Pons (tissue), 1 donor: ENCODE measurements around the gene PATJ.
"Not testable (repeated sequence)": the region's sequence is repeated elsewhere in the genome, so short reads cannot be mapped to it uniquely, and the experiment has no call there.

ENCODE experiments used
- DNase-seq: peaks from one replicate; pipeline ENCODE4 v3.0.0-alpha.2; 2016; ENCODE audit warnings: low spot score

PATJ gene

DNA sequence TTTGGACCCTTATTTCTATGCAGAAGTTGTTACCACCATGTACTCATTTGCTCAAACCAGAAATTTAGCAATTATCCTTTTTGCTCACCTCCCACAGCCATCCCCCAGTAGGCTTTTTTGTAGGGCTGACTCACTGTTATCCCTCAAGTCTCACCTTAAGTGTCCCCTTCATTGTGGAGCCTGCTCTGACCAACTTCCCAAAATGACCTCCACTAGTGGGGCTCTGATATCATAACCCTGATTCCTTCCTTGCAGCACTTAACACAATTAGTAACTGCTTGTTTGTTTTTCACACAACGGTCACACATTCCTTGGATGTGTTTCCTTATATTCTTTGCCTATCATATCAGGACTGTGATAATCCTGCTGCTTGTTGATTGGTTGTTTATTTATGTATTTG is 76.7 kb downstream of the PATJ start:
- no peak for DNase-seq

DNA sequence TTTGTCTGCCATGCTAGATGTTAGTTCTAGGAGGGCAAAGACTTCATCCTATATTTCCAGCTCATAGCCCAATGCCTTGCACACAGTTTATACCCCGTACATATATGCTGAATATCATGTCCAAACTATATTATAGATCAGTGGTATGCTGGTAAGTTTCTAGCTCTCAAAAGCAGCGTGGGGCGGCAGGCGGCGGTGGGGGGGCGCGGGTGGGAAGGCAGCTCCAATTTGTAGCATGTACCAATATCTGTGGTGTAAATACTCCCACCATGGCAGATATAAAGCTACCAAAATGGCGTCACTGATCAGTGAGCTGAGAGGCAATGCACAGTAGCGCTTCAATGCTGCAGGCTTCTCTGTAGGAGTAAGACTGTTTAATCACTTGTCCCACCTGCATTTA is 77.1 kb downstream of the PATJ start:
- DNase-seq, result no peak

DNA sequence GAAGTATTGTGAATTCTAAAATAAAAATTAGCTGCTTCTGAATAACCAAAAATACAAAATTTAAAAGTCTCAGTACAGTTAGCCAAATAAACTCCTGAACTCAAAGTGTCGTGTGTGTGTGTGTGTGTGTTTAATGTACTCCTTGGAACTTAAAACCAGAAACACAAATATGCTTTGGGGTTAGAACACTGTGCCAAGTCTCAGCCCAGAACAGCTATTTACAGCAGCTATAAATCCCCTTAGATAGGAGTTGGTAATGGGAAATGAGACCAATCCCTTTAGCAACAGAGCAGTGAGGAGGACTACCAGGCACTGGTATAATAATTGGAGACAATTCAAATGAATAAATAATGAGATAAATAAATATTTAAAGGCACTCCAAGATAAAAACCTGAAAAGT is 83.1 kb downstream of the PATJ start:
- DNase-seq, result no peak

DNA sequence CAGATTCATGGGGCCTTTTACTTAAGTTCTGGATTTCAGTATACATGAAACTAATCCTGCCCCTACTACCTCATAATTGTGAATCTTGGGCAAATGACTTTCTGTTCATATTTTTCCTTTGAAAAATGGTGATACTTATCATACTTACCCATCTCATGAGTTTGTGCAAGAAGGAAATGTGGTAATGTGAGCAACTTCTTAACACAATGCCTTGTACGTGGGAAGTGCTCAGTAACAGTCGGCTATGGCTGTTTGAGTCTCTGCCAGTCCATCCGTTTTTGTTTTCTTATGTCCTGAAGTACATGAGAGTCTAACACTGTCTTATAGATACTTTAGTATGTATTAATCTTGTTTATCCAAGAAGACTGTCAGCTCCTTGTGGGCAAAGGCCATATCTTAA is 86.5 kb downstream of the PATJ start:
- DNase-seq, result no peak

DNA sequence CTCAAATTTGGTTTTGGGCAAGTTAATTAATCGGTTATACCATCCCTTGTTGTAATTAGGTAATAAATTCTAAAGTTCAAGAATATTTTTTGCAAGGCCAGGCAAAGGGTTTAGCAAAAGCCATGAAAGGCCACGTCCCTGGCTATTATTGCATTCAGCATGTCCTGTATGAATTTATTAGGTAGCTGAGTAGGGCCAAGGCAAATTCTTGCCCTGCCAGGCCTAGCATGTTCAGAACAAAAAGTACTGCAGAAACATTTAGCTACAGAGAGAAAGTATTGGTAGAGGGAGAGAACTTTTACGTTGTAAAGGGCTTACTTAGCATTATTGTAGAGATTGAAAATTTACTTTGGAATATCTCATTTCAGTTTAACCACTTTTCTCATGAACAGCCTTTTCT is 94.4 kb downstream of the PATJ start:
- DNase-seq, result no peak

DNA sequence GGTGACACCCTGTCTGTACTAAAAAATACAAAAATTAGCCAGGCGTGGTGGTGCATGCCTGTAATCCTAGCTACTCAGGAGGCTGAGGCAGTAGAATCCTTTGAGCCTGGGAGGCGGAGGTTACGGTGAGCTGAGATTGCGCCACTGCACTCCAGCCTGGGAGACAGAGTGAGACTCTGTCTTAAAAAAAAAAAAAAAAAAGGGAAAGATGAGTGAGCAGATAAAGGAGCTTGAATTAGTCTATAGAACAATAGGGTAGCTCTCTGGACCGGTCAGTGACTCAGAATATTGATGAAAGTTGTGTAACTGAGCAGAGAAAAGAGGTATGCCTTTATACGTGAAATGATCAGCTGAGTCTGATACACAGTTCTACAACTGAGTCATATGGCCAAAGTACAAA is 95.3 kb downstream of the PATJ start:
- not testable (repeated sequence) for DNase-seq

DNA sequence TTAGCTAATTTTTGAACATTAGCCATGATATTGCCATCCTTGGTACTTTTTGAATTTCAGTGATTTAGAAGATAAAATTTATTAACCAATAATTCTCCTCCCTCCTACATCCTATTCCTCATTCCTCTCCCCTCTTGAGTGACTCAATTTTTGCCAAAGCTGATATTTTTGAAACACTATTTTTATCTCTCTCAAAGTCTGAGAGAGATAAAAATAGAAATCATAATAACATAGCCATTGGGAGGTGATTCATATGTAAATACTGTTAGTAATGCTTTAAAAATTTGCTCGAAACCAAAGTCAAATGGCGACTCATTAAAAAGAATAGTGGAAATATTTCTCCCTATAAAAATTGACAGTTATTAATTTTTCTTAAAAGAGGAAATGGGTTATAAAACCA is 97.4 kb downstream of the PATJ start:
- DNase-seq, result no peak

DNA sequence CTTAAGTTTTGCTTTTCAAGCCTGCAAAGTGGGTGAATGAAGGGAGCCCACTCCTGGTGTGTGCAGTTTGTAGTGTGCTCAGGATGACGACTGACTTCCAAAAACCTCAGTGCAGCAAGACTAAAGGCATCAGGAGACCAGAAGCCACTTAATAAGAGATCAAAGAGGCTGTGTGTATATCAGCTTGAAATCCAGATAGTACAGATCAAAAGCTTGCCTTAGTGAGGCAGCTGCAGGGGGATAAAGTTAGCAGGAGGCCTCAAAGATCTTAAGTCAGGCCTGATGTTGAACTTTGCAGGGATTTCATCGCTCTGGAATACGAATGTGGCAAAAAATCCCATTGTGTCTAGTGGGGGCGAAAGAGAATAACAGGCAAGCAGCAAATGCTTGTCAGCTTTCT is 99.8 kb downstream of the PATJ start:
- no peak for DNase-seq

DNA sequence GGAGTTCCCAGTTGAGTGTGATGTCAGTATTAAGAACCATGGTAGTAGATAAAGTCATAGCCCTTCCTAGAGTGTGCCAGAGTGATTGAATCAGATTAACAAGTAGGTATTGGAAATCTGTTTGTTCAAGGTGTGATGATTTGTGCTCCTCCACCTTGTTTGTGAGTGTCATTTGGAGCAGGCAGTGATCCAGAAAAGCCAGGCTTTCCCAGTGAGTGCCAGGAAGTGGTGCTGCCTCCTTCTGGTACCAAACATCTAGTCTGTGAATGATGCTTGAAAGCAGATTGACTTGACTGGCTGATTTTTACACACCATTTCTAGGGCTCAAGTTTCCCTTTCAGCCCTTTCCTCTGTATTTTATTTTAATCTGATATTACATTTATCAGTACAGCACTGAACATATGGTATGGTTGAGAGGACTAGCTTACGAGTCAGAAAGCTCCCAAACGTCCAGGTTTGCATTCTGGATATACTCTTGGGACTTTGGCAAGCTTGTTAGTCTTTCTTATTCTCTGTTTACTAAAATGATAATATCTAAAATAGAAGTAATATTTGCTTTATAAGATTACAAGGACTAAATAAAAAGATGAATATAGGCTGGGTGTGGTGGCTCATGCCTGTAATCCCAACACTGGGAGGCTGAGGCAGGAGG is 100.7 kb downstream of the PATJ start:
- DNase-seq, result peak; percentile 46

DNA sequence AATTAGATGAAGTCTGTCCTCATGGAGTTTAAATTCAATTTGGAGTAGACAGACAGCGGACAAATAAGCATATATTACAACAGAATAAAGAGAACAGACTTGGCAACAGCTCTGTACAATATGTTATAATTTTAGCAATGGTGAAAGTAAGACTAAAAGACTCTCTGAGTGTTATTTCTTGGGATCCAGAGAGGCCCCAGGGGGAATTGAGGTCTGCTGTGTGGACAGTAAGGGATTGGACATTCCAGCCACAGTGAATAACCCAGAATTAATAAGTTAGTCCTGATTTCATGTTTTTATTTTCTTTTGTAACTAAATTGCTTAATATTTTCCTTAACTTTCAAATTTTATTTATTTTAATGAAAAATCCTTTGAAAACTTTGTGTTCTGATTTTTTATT is 101.7 kb downstream of the PATJ start:
- no peak for DNase-seq

DNA sequence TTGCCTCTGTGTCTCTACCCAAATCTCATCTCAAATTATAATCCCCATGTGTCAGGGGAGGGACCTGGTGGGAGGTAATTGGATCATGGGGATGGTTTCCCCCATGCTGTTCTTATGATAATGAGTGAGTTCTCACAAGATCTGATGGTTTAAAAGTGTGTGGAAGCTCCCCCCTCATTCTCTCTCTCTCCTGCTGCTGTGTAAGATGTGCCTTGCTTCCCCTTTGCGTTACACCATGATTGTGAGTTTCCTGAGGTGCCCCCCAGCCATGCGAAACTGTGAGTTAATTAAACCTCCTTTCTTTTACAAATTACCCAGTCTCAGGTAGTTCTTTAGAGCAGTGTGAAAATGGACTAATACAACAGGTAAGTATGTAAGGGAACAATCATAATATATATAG is 102.4 kb downstream of the PATJ start:
- DNase-seq, result not testable (repeated sequence)

DNA sequence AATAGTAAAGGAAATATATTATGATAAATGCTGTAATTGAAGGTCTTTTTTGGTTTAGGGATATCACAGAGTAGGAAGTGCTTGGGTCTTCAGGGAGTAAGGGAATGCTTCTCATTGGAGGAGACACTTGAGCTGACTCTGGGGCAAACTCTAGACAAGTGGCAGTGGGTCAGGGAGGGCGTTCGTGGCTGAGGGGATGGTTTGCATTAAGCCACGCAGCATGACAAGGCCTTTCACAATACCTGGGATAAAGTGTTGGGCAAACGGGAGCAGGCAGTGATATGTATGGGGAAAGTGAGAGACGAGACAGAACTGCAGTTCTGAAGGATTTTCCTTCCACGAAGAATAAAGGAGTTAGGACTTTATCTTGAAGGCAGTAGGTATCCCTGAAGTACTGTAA is 109.0 kb downstream of the PATJ start:
- no peak for DNase-seq

DNA sequence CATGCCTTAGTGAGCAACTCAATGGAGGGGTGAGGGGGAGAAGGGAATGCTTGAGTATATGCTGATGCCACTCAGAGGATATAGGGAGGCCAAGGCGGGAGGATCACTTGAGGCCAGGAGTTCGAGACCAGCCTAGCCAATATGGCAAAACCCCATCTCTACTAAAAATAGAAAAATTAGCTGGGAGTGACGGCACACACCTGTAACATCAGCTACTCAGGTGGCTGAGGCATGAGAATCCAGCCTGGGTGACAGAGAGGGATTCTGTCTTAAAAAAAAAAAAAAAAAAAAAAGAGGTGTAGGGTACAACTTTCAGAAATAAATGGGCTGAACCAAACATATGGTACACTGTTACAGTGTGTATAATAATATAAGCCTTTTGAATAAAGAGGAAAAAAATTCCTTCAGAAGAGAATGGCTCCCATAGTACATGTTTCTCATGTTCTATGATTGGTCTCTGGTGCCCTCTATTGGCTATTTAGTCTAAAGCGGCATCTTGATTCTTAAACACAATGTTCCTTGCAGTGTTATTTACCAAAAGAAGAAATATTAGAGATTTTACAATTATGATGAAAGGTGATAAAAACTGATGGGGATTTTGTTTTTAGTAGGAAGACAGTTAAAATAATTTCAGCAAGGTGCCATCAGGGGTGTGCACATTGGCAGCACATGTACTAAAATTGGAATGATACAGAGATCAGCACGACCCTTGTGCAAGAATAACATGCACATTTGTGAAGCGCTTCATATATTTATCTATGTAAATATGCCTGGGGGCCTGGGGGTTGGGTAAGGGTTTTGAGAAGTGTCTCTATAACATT is 109.8 kb downstream of the PATJ start:
- DNase-seq, result peak; percentile 86

DNA sequence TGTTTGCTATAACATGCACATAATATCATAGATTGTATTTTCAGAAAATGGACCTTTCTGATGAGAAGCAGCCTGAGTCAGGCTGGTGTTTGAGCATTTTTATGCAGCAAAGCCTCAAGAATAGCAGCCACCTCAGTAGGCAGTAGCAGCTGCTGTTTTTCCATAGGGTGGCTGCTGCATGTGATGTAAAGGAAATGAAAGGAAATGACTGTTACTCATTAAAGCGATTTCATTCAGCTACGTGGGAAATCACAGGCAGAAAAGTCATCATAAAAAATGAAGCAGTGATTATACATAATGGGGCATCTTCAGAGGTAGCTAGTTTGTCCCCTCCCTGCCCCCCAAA is 110.4 kb downstream of the PATJ start:
- DNase-seq, result no peak

DNA sequence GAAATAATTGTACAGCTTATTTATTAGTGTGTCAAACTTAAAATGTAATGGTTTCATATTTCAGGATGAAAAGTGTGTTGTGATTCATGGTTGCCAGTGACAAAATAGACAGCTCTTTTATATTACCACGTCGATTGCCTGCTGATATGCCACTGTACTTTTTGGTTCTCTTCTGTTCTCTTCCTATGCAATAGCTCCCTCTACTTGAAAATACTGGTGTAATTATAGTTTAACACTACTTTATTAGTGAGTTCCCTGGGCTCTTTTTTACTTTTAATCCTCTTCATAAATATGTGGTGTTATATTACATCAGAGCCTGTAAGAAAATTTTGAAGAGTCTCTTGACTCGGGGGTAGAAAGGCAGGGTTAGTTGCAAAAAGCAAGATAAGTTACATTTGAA is 111.3 kb downstream of the PATJ start:
- peak; percentile 38 for DNase-seq

DNA sequence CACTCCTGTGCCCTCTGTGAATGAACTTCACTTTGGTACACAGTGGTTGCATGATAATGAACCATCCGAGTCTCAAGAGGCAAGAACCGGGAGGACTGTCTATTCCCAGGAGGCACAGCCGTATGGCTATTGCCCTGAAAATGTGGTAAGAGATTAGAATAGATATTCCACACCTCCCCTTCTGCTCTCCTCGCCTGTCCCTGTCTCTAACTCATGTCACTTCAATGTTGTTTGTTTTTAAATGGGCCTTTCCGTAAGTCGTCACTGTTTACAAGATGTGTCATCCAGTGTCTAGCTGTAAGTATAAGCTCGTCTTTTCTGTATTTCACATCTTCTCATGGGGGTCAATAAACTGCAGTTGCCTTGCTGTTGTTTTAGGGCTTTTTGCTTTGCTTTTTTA is 122.2 kb downstream of the PATJ start:
- no peak for DNase-seq

DNA sequence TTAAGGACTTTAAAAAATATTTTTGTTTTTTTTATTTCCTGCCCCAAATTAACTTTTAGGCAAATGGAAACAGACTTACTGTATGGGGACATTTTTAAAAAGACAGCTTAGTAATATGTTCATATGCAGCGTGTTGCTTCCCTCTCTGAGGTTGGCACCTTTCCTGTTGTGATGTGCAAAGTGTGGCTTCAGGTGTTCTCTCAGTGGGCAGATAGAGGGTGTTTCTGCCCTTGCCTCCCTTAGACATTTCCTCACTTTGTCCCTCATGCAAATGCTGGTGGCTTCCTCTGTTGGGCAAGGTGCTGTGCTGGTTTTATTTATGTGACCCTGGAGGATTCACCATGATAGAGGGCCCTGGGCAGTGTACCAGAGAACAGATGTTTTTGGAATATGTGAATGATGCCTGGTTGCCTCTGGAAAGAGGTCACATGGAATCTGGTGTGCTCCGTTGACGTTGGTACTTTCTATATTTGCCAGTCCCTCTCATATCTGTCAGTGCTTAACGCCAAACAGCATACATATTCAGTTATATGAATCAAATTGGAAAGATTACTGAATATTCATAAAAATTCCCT is 123.5 kb downstream of the PATJ start:
- no peak for DNase-seq

DNA sequence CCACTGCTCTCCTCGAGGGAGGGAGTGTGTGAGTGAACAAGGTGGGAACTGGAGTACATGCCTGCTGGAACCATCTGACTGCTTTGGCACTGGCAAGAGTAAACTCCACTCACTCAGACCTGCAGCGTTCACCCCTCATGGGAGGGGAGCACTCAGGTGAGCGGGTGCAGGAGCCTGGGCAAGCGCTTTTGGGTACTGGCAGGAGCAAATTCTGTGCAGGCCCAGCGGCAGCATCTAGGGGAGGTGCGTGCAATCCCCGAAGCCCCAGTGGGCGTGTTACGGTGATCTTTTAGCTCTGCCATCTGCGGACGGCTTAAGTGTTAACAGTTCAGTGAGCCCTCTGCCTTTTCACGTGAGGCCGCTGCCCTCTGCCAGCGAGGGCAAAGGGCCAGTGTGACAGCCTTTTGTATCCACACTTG is 127.4 kb downstream of the PATJ start:
- DNase-seq, result no peak

DNA sequence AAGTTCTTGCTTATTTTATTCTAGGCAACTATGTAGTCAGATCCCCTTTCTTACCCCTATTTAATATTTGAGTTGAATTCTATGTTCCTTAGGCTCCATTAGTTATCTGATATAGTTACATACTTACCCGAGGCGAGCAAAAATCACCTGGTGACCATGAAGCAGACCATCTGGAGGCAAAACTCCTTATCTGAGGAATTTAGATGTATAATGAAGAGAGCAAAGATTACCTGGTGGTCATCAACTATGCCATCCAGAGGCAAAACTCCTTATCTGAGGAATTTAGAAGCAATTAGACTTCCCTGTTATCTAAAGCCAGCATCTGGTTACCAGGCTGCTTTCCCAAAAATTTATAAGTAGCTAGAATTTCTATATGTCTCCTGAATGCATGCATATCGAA is 129.9 kb downstream of the PATJ start:
- no peak for DNase-seq

DNA sequence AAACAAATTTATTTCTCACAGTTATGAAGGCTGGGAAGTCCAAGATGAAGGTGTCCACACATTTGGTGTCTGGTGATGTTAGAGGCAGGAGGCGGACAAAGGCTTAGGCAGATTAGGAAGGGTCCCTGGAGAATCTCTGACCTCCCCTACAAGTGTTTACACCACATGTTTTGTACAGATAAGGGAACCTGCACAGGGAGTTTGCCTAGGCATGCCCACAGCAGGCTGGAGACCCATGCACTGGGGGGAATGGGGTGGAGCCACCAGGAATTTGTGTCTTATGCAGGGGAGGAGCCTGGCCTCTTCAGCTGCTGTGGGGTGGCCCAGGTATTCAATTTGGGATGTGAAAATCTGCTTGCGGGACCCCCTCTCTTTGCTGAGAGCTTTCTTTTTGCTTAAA is 131.3 kb downstream of the PATJ start:
- DNase-seq, result no peak

DNA sequence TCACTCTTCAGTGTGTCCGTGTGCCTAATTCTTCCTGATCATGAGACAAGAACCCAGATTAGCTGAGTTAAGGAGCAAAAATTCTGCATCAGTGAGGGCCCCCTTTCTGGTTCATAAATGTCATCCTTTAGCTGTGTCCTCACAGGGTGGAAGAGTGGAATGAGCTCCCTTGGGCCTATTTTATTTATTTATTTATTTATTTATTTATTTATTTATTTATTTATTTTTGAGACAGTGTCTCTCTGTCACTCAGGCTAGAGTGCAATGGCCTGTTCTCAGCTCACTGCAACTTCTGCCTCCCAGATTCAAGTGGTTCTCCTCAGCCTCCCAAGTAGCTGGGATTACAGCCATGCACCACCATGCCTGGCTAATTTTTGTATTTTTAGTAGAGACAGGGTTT is 131.7 kb downstream of the PATJ start:
- DNase-seq, result no peak

DNA sequence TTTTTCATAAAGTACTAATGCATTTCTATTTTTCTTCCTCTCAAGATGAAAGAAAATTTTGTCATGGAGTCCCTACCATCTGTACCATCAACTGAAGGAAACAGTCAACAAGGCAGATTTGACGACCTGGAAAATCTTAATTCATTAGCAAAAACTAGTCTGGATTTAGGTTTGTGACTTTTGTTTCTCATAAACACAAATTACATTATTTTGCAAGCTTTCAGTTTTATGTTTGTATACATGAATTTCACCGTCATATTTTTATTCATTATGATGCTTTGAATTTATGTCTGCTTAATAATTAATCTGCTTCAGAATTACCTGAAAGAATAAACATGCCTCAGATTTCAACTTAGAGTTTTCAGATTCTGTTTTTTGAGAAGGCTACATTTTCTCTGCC is 132.9 kb downstream of the PATJ start:
- DNase-seq, result no peak

DNA sequence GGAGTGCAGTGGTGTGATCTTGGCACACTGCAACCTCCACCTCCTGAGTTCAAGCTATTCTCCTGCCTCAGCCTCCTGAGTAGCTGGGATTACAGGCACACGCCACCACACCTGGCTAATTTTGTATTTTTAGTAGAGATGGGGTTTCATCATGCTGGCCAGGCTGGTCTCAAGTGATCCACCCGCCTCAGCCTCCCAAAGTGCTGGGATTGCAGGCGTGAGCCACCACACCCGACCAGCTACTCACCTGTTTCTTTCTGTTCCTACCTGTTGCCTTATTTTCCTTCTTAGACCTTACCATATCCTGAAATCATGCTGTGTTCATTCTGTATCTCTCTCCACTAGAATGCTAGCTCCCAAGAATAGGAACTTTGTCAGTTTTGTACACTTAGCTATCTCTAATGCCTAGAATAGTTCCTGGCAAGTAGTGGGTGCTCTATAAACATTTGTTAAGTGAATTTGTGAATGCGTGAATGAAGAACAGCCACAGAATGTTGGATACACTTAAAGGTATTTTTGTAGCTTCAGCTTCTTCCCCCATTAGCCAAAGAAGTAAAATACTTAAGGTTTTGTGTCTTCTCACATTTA is 137.7 kb downstream of the PATJ start:
- DNase-seq, result not testable (repeated sequence)
